Kidney capillary endothelial cell (primary cell): ENCODE measurements around the gene ARFGAP3.

ENCODE experiments used
- DNase-seq: peaks from one replicate; pipeline ENCODE4 v3.0.0-alpha.2; 2018; ENCODE audit warnings: low spot score

Gene ARFGAP3

GRCh38 chr22:42862045-42862734, 5.1 kb upstream of the ARFGAP3 start:
- no peak for DNase-seq

- no peak for DNase-seq
These were observed 3.9 kb upstream of the ARFGAP3 start for GRCh38 chr22:42860968-42861367.

GRCh38 chr22:42857845-42858481, 890 bp upstream of the ARFGAP3 start:
- no peak for DNase-seq

- DNase-seq = peak; percentile 38
These were observed 751 bp downstream of the ARFGAP3 start for GRCh38 chr22:42856179-42856864.

GRCh38 chr22:42855721-42856120, 1.4 kb downstream of the ARFGAP3 start:
- DNase-seq = no peak

GRCh38 chr22:42855211-42855610, 1.9 kb downstream of the ARFGAP3 start:
- DNase-seq = no peak

GRCh38 chr22:42848941-42849550, 8.0 kb downstream of the ARFGAP3 start:
- DNase-seq = no peak

- no peak for DNase-seq
These were observed 10.0 kb downstream of the ARFGAP3 start for GRCh38 chr22:42847110-42847509.

GRCh38 chr22:42844756-42845155, 12.3 kb downstream of the ARFGAP3 start:
- DNase-seq = no peak

GRCh38 chr22:42842658-42843370, 14.3 kb downstream of the ARFGAP3 start:
- DNase-seq = no peak

GRCh38 chr22:42841444-42841843, 15.6 kb downstream of the ARFGAP3 start:
- DNase-seq = no peak

GRCh38 chr22:42837556-42837955, 19.5 kb downstream of the ARFGAP3 start:
- no peak for DNase-seq

GRCh38 chr22:42836026-42836425, 21.0 kb downstream of the ARFGAP3 start:
- DNase-seq = no peak

GRCh38 chr22:42834177-42834949, 22.7 kb downstream of the ARFGAP3 start:
- DNase-seq = no peak

- DNase-seq = no peak
These were observed 24.0 kb downstream of the ARFGAP3 start for GRCh38 chr22:42833104-42833503.

- no peak for DNase-seq
These were observed 25.4 kb downstream of the ARFGAP3 start for GRCh38 chr22:42831712-42832111.

- no peak for DNase-seq
These were observed 26.9 kb downstream of the ARFGAP3 start for GRCh38 chr22:42830161-42830560.

GRCh38 chr22:42829302-42829701, 27.8 kb downstream of the ARFGAP3 start:
- DNase-seq = no peak

GRCh38 chr22:42825796-42826195, 31.3 kb downstream of the ARFGAP3 start:
- no peak for DNase-seq

- no peak for DNase-seq
These were observed 35.7 kb downstream of the ARFGAP3 start for GRCh38 chr22:42821386-42821785.

GRCh38 chr22:42820045-42820763, 36.9 kb downstream of the ARFGAP3 start:
- peak; percentile 50 for DNase-seq
